C4-2B (cell line): ENCODE data around the gene LPP.

Experiments used
- CTCF ChIP-seq: fragments of 450-650 bp; conservative IDR thresholded peaks from 2 replicates; pipeline ENCODE4 v1.5.1; 2017; ENCODE audit warnings: mild to moderate bottlenecking
- ZFX ChIP-seq: fragments of 450-650 bp; IDR thresholded peaks from 2 replicates; pipeline ENCODE4 v1.6.1; 2017

GRCh38 chr3:188469228-188469885 is 315.4 kb downstream of the LPP start:
- TF ChIP-seq CTCF, result no peak
- no peak for TF ChIP-seq ZFX
